Measurements from ENCODE around the gene CCDC78. TPM values are rescaled to one million over a fixed set of nuclear protein-coding genes. Genes with fewer than 3 reads are reported as not detected.

The CCDC78 gene
- total RNA-seq, 2 experiments from 2014 or later = 4.6 to 5.7 TPM

GRCh38 chr16:766820-767640, 40.8 kb upstream of the CCDC78 start:
- ATAC-seq = no peak
- no peaks in the 10 kb centered on the region for H3K4me1 Mint-ChIP-seq (ENCODE audit: low read depth)
- TF ChIP-seq, protein P1, sequence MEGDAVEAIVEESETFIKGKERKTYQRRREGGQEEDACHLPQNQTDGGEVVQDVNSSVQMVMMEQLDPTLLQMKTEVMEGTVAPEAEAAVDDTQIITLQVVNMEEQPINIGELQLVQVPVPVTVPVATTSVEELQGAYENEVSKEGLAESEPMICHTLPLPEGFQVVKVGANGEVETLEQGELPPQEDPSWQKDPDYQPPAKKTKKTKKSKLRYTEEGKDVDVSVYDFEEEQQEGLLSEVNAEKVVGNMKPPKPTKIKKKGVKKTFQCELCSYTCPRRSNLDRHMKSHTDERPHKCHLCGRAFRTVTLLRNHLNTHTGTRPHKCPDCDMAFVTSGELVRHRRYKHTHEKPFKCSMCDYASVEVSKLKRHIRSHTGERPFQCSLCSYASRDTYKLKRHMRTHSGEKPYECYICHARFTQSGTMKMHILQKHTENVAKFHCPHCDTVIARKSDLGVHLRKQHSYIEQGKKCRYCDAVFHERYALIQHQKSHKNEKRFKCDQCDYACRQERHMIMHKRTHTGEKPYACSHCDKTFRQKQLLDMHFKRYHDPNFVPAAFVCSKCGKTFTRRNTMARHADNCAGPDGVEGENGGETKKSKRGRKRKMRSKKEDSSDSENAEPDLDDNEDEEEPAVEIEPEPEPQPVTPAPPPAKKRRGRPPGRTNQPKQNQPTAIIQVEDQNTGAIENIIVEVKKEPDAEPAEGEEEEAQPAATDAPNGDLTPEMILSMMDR (IDR thresholded peaks at IDR 0.05) = no peak
- DNase-seq = no peak
- H3K9me3 Mint-ChIP-seq = no peaks in the 10 kb centered on the region
- no peak overlapping the region for H3K4me3 Mint-ChIP-seq
- no peak overlapping the region for H3K27ac Mint-ChIP-seq
- ChIA-PET POLR2A (no interaction called here), CTCF (interaction anchor here (1.3 kb wide), 1 partner anchor 18 kb away, joined by 3 read pairs; no protein-coding TSS in a partner anchor)
- intact Hi-C loops (cut with micrococcal nuclease) = no loop called here
- no peaks in the 10 kb centered on the region for H3K27me3 Mint-ChIP-seq
- no peaks in the 10 kb centered on the region for H3K36me3 Mint-ChIP-seq (ENCODE audit: low read depth)

DNA sequence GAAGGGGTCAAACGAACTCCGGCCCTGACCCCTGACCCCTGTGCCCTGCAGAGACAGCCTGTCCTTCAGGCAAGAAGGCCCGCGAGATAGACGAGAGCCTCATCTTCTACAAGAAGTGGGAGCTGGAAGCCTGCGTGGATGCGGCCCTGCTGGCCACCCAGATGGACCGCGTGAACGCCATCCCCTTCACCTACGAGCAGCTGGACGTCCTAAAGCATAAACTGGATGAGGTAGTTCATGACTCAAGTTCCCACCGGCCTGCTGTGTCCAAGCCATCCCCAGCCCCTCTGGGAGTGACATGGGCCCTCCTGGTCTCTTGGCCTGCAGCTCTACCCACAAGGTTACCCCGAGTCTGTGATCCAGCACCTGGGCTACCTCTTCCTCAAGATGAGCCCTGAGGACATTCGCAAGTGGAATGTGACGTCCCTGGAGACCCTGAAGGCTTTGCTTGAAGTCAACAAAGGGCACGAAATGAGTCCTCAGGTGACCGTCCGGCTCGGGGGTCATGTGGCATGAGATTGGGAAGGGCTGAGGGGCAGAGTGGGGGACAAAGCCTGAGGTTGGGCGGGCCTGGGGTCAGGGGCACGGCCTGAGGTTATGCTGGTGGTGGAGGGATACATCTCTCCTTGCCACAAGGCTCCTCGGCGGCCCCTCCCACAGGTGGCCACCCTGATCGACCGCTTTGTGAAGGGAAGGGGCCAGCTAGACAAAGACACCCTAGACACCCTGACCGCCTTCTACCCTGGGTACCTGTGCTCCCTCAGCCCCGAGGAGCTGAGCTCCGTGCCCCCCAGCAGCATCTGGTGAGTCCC, 40.0 kb upstream of the CCDC78 start:
- Mint-ChIP-seq H3K4me1 (ENCODE audit: low read depth) (no peaks in the 10 kb centered on the region), H3K4me3 (no peak overlapping the region), H3K36me3 (ENCODE audit: low read depth) (no peaks in the 10 kb centered on the region), H3K9me3 (no peaks in the 10 kb centered on the region), H3K27me3 (no peaks in the 10 kb centered on the region), H3K27ac (no peak overlapping the region)
- TF ChIP-seq, protein P1 (IDR thresholded peaks at IDR 0.05) = no peak
- ChIA-PET POLR2A (no interaction called here), CTCF (interaction anchor here (1.3 kb wide), 1 partner anchor 19 kb away, joined by 3 read pairs; no protein-coding TSS in a partner anchor)
- ATAC-seq (no peak), DNase-seq (no peak)
- intact Hi-C loops (cut with micrococcal nuclease) = no loop called here

DNA sequence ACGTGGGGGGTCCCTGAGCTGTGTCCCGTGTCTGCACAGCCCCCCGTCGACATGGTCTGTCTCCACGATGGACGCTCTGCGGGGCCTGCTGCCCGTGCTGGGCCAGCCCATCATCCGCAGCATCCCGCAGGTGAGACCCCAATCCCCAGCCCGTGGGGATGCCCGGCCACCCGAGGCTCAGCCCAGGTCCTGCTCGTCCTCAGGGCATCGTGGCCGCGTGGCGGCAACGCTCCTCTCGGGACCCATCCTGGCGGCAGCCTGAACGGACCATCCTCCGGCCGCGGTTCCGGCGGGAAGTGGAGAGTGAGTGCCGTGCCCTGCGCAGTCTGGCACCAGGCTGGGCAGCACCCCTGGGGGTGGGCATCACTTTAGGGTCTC, 39.2 kb upstream of the CCDC78 start:
- Mint-ChIP-seq H3K27ac (no peak overlapping the region), H3K36me3 (ENCODE audit: low read depth) (no peaks in the 10 kb centered on the region), H3K27me3 (no peaks in the 10 kb centered on the region), H3K4me1 (ENCODE audit: low read depth) (no peaks in the 10 kb centered on the region), H3K9me3 (no peaks in the 10 kb centered on the region), H3K4me3 (no peak overlapping the region)
- ATAC-seq (no peak), DNase-seq (no peak)
- CTCF ChIA-PET = no interaction called here
- intact Hi-C loops (cut with micrococcal nuclease) = no loop called here
- POLR2A ChIA-PET = no interaction called here
- TF ChIP-seq, protein P1 (IDR thresholded peaks at IDR 0.05) = no peak

DNA sequence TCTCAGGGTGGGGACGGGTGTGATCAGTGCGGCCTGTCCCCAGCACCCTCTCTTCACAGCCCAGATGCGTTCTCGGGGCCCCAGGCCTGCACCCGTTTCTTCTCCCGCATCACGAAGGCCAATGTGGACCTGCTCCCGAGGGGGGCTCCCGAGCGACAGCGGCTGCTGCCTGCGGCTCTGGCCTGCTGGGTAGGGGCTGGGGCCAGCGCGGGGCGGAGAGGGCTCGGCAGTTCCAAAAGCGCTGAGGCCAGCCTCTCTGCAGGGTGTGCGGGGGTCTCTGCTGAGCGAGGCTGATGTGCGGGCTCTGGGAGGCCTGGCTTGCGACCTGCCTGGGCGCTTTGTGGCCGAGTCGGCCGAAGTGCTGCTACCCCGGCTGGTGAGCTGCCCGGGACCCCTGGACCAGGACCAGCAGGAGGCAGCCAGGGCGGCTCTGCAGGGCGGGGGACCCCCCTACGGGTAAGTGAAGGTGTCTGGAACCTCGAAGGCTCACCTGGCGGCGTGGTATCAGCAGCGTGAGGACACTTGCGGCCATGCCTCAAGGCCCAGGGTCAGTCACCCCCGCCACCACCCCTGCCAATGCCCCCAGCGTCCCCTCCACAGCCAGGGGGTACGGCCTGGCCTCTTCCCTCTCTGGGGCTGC, 38.7 kb upstream of the CCDC78 start:
- no peak overlapping the region for H3K27ac Mint-ChIP-seq
- H3K36me3 Mint-ChIP-seq (ENCODE audit: low read depth) = no peaks in the 10 kb centered on the region
- no peaks in the 10 kb centered on the region for H3K9me3 Mint-ChIP-seq
- DNase-seq (no peak), ATAC-seq (no peak)
- no peak overlapping the region for H3K4me3 Mint-ChIP-seq
- TF ChIP-seq, protein P1 (IDR thresholded peaks at IDR 0.05) = no peak
- ChIA-PET CTCF (no interaction called here), POLR2A (no interaction called here)
- no peaks in the 10 kb centered on the region for H3K4me1 Mint-ChIP-seq (ENCODE audit: low read depth)
- H3K27me3 Mint-ChIP-seq = no peaks in the 10 kb centered on the region
- intact Hi-C loops (cut with micrococcal nuclease) = no loop called here

All from activated CD8-positive, alpha-beta T cell treated with anti-CD3 and anti-CD28 coated beads for 36 hours (primary cell).